ENCODE data around the gene ARMC6. TPM values are rescaled to one million over a fixed set of nuclear protein-coding genes. Genes with fewer than 3 reads are reported as not detected.

Gene ARMC6
- total RNA-seq, 2 donors from 2014 or later, result 21.0 to 38.6 TPM

- Histone ChIP-seq H3K27ac (peak overlapping the region; percentile 89 to 91), H3K4me1 (ENCODE audit: control insufficient read depth in 1 of 2, low read depth in 2 of 2) (peaks cover 10 to 19% of the 10 kb centered on the region in 2 donors), H3K4me3 (peak overlapping the region; percentile 73), H3K27me3 (replicated peaks; ENCODE audit: insufficient read depth) (no peaks in the 10 kb centered on the region), H3K36me3 (peaks cover 10% of the 10 kb centered on the region), H3K9me3 (no peaks in the 10 kb centered on the region)
- no peak for TF ChIP-seq CTCF (IDR thresholded peaks at IDR 0.05)
- ATAC-seq (ENCODE audit: insufficient number of reproducible peaks, low FRiP score, low read depth), result no peak
- DNase-seq (ENCODE audit: low spot score), result no peak
These were observed 811 bp downstream of the ARMC6 start for GRCh38 chr19:19034204-19034624.

GRCh38 chr19:19039901-19040300 lies 6.5 kb downstream of the ARMC6 start:
- no peak overlapping the region for H3K27ac ChIP-seq
- ATAC-seq (ENCODE audit: insufficient number of reproducible peaks, low FRiP score, low read depth), result no peak

GRCh38 chr19:19040417-19040816 lies 7.0 kb downstream of the ARMC6 start:
- H3K27ac ChIP-seq, result no peak overlapping the region
- H3K4me3 ChIP-seq, result no peak overlapping the region
- H3K27me3 ChIP-seq (replicated peaks; ENCODE audit: insufficient read depth), result no peaks in the 10 kb centered on the region
- ATAC-seq (ENCODE audit: insufficient number of reproducible peaks, low FRiP score, low read depth), result peak; percentile 68
- DNase-seq (ENCODE audit: low spot score), result peak; percentile 27
- TF ChIP-seq CTCF (IDR thresholded peaks at IDR 0.05), result no peak
- H3K9me3 ChIP-seq, result no peaks in the 10 kb centered on the region
- peaks cover 3 to 7% of the 10 kb centered on the region in 2 donors for H3K4me1 ChIP-seq (ENCODE audit: control insufficient read depth in 1 of 2, low read depth in 2 of 2)
- peaks cover 6% of the 10 kb centered on the region for H3K36me3 ChIP-seq

More at GRCh38 chr19:19039901-19040300, 6.5 kb downstream of the ARMC6 start:
- Histone ChIP-seq H3K36me3 (peaks cover 6% of the 10 kb centered on the region), H3K4me1 (ENCODE audit: control insufficient read depth in 1 of 2, low read depth in 2 of 2) (peaks cover 3 to 8% of the 10 kb centered on the region in 2 donors), H3K4me3 (no peak overlapping the region), H3K9me3 (no peaks in the 10 kb centered on the region), H3K27me3 (replicated peaks; ENCODE audit: insufficient read depth) (no peaks in the 10 kb centered on the region)
- no peak for DNase-seq (ENCODE audit: low spot score)
- no peak for TF ChIP-seq CTCF (IDR thresholded peaks at IDR 0.05)

GRCh38 chr19:19042732-19043280 lies 9.4 kb downstream of the ARMC6 start:
- Histone ChIP-seq H3K36me3 (peaks cover 12% of the 10 kb centered on the region), H3K4me3 (no peak overlapping the region), H3K27ac (no peak overlapping the region), H3K9me3 (no peaks in the 10 kb centered on the region), H3K4me1 (ENCODE audit: control insufficient read depth in 1 of 2, low read depth in 2 of 2) (peaks cover 3 to 7% of the 10 kb centered on the region in 2 donors), H3K27me3 (replicated peaks; ENCODE audit: insufficient read depth) (no peaks in the 10 kb centered on the region)
- DNase-seq (ENCODE audit: low spot score) (no peak), ATAC-seq (ENCODE audit: insufficient number of reproducible peaks, low FRiP score, low read depth) (no peak)
- TF ChIP-seq CTCF (IDR thresholded peaks at IDR 0.05), result no peak

GRCh38 chr19:19043481-19043880 lies 10.1 kb downstream of the ARMC6 start:
- no peaks in the 10 kb centered on the region for H3K9me3 ChIP-seq
- H3K27me3 ChIP-seq (replicated peaks; ENCODE audit: insufficient read depth), result no peaks in the 10 kb centered on the region
- H3K4me1 ChIP-seq (ENCODE audit: control insufficient read depth in 1 of 2, low read depth in 2 of 2), result peaks cover 3 to 7% of the 10 kb centered on the region in 2 donors
- H3K27ac ChIP-seq, result no peak overlapping the region
- peaks cover 12% of the 10 kb centered on the region for H3K36me3 ChIP-seq
- no peak for TF ChIP-seq CTCF (IDR thresholded peaks at IDR 0.05)
- no peak for ATAC-seq (ENCODE audit: insufficient number of reproducible peaks, low FRiP score, low read depth)
- no peak overlapping the region for H3K4me3 ChIP-seq
- DNase-seq (ENCODE audit: low spot score), result no peak
